Tibial nerve (tissue), 3 donors: Measurements from ENCODE around the gene CNTN5.

Experiments
- CTCF ChIP-seq, 5 experiments: fragments of 200-600 bp in 3 of 5; fragments of 450-650 bp in 2 of 5; sonication (generic) in 3 of 5; IDR thresholded peaks; one replicate each; pipeline ENCODE4 v1.5.1; 2016 to 2019; ENCODE audit warnings: antibody characterized with exemption in 5 of 5, mild to moderate bottlenecking in 3 of 5, moderate library complexity in 2 of 5
- POLR2A ChIP-seq, 2 donors: fragments of 450-650 bp; IDR thresholded peaks; one replicate each; pipeline ENCODE4 v1.6.1; 2017; ENCODE audit warnings: antibody characterized with exemption in 2 of 2, mild to moderate bottlenecking in 2 of 2, moderate library complexity in 2 of 2

GRCh38 chr11:99279266-99279665 is 258.5 kb downstream of the CNTN5 start:
- TF ChIP-seq CTCF (IDR thresholded peaks at IDR 0.05) (no peak), POLR2A (IDR thresholded peaks at IDR 0.05) (no peak)
